Smooth muscle cell (in vitro differentiated cells): ENCODE results near the gene GTF2IRD1. TPM values are rescaled to one million over a fixed set of nuclear protein-coding genes. Genes with fewer than 3 reads are reported as not detected.

Source experiments
- DNase-seq: peaks from one replicate; lab custom pipeline; 2025; ENCODE audit not compliant: unreplicated experiment; lab: John Stamatoyannopoulos, UW
- H2AFZ ChIP-seq: fragments of 200-600 bp; sonication (generic); 2 replicates; pipeline ENCODE4 v1.6.0; 2016; ENCODE audit warnings: antibody characterized with exemption, low read depth, mild to moderate bottlenecking
- H3F3A ChIP-seq: fragments of 200-600 bp; sonication (generic); 2 replicates; pipeline ENCODE4 v1.6.0; 2017; ENCODE audit warnings: antibody characterized with exemption, low read depth
- H3K27ac ChIP-seq: fragments of 200-600 bp; sonication (generic); 2 replicates; pipeline ENCODE4 v1.5.1; 2016; ENCODE audit warnings: low read depth, mild to moderate bottlenecking
- H3K27me3 ChIP-seq: fragments of 200-600 bp; sonication (generic); 2 replicates; pipeline ENCODE4 v1.6.1; 2016; ENCODE audit warnings: low read depth, mild to moderate bottlenecking
- H3K36me3 ChIP-seq: fragments of 200-600 bp; sonication (generic); 2 replicates; pipeline ENCODE4 v1.5.1; 2016; ENCODE audit warnings: low read depth
- H3K4me1 ChIP-seq: fragments of 200-600 bp; sonication (generic); 2 replicates; pipeline ENCODE4 v1.5.1; 2016; ENCODE audit warnings: low read depth
- H3K4me2 ChIP-seq: fragments of 200-600 bp; sonication (generic); 2 replicates; pipeline ENCODE4 v1.6.0; 2016; ENCODE audit warnings: mild to moderate bottlenecking
- H3K4me3 ChIP-seq: fragments of 200-600 bp; sonication (generic); 2 replicates; pipeline ENCODE4 v1.5.1; 2016; ENCODE audit warnings: mild to moderate bottlenecking
- H3K79me2 ChIP-seq: fragments of 200-600 bp; sonication (generic); 2 replicates; pipeline ENCODE4 v1.6.0; 2016; ENCODE audit warnings: low read depth, mild to moderate bottlenecking
- H3K9ac ChIP-seq: fragments of 200-600 bp; sonication (generic); 2 replicates; pipeline ENCODE4 v1.6.0; 2016; ENCODE audit warnings: low read depth
- H3K9me3 ChIP-seq: fragments of 200-600 bp; sonication (generic); replicated peaks from 2 replicates; pipeline ENCODE4 v1.5.1; 2016; ENCODE audit warnings: low read depth
- H4K20me1 ChIP-seq: fragments of 200-600 bp; sonication (generic); 2 replicates; pipeline ENCODE4 v1.6.0; 2016; ENCODE audit warnings: low read depth
- WGBS: methylation state at CpG from one replicate; pipeline ENCODE4 v1.1.7; 2016; ENCODE audit warnings: low lambda C conversion rate; 5-methylcytosine and 5-hydroxymethylcytosine counted together
- polyA plus RNA-seq: library from polyadenylated mRNA; unstranded; fragments of >200 nt; fragmentation: Nextera tagmentation; extraction: Ambion mirVana; gene quantifications from 2 replicates; pipeline ENCODE4 v1.2.1, GENCODE V29; 2016
- total RNA-seq: library from RNA; depleted of rRNA; stranded (reverse); fragments of >200 nt; gene quantifications from 2 replicates; pipeline ENCODE4 v1.2.3, GENCODE V29; 2014
- TF ChIP-seq, protein P1 (sequence below): fragments of 200-600 bp; sonication (generic); IDR thresholded peaks from 2 replicates; pipeline ENCODE4 v1.5.1; 2017; ENCODE audit warnings: borderline replicate concordance, mild to moderate bottlenecking, antibody characterized with exemption; ENCODE audit not compliant: insufficient read depth, poor library complexity, severe bottlenecking

Gene GTF2IRD1
- total and polyA plus RNA-seq, 2 experiments from 2014 or later = 20.0 to 41.5 TPM

DNA sequence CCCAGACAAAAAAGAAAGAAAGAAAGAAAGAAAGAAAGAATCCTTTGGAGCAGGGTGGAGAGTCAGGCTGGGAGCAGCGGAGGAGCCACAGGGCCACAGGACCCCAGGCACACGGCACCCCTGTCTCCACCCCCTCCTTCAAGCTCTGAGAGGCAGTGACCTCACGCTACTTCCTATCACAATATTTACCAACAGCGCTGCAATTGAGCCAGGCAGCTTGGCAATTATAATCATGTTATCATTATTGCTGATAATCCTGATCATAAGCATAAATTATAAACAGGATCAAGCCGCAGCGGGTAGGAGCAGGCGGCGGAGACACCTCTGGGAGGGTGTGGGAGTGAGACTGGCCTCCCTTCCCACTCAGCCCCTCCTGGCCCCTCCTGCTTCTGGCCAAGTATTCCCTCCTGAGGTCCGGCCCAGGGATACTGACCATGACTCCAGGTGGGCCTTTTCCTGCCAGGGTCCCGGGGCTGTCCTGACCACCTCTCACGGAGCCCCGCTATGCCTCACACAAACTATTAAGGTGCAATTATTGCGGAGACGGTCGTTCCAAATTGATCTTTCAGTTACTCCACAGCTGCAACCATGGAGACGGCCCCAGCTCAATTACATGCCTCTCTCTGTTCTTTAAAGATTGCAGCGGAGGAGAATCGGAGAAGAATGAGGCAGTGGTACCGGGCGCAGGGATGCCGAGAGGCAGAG is 10.0 kb upstream of the GTF2IRD1 start:
- WGBS = 84% methylated on average over 21 of the region's 21 CpGs
- no peak overlapping the region for H3K4me3 ChIP-seq
- H2AFZ ChIP-seq = no peak overlapping the region

DNA sequence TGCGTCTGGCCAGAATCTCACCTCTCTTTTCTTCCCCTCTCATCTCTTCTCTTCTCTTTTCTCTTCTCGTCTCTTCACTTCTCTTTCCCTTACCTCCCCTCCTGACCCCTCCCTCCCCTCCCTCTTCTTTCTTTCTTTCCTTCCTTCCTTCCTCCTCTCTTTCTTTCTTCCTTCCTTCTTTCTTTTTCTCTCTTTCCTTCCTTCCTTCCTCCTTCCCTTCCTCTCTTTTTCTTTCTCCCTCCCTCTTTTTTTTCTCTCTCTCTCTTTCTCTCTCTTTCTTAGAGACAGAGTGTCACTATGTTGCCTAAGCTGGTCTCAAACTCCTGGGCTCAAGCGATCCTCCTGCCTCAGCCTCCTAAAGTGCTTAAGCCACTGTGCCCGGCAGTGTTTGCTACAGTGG is 4.6 kb upstream of the GTF2IRD1 start:
- Histone ChIP-seq H3K4me2 (no peak overlapping the region), H2AFZ (no peak overlapping the region), H3K79me2 (peaks cover 7% of the 10 kb centered on the region), H3K4me3 (no peak overlapping the region), H3F3A (peaks cover 12% of the 10 kb centered on the region), H3K9me3 (no peaks in the 10 kb centered on the region), H3K4me1 (no peaks in the 10 kb centered on the region), H3K36me3 (no peaks in the 10 kb centered on the region), H3K9ac (no peak overlapping the region), H3K27ac (no peak overlapping the region), H3K27me3 (no peaks in the 10 kb centered on the region), H4K20me1 (no peaks in the 10 kb centered on the region)
- whole genome bisulfite sequencing = 85% methylated on average over 4 of the region's 4 CpGs
- no peak for DNase-seq
- TF ChIP-seq, protein P1, sequence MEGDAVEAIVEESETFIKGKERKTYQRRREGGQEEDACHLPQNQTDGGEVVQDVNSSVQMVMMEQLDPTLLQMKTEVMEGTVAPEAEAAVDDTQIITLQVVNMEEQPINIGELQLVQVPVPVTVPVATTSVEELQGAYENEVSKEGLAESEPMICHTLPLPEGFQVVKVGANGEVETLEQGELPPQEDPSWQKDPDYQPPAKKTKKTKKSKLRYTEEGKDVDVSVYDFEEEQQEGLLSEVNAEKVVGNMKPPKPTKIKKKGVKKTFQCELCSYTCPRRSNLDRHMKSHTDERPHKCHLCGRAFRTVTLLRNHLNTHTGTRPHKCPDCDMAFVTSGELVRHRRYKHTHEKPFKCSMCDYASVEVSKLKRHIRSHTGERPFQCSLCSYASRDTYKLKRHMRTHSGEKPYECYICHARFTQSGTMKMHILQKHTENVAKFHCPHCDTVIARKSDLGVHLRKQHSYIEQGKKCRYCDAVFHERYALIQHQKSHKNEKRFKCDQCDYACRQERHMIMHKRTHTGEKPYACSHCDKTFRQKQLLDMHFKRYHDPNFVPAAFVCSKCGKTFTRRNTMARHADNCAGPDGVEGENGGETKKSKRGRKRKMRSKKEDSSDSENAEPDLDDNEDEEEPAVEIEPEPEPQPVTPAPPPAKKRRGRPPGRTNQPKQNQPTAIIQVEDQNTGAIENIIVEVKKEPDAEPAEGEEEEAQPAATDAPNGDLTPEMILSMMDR = no peak

More for the DNA sequence above, 10.0 kb upstream of the GTF2IRD1 start:
- Histone ChIP-seq H3K27me3 (no peaks in the 10 kb centered on the region), H3K9ac (no peak overlapping the region), H3K9me3 (no peaks in the 10 kb centered on the region), H3K27ac (no peak overlapping the region), H4K20me1 (no peaks in the 10 kb centered on the region), H3F3A (no peaks in the 10 kb centered on the region), H3K36me3 (no peaks in the 10 kb centered on the region), H3K4me2 (no peak overlapping the region), H3K4me1 (no peaks in the 10 kb centered on the region), H3K79me2 (no peaks in the 10 kb centered on the region)
- TF ChIP-seq, protein P1 = no peak
- no peak for DNase-seq

DNA sequence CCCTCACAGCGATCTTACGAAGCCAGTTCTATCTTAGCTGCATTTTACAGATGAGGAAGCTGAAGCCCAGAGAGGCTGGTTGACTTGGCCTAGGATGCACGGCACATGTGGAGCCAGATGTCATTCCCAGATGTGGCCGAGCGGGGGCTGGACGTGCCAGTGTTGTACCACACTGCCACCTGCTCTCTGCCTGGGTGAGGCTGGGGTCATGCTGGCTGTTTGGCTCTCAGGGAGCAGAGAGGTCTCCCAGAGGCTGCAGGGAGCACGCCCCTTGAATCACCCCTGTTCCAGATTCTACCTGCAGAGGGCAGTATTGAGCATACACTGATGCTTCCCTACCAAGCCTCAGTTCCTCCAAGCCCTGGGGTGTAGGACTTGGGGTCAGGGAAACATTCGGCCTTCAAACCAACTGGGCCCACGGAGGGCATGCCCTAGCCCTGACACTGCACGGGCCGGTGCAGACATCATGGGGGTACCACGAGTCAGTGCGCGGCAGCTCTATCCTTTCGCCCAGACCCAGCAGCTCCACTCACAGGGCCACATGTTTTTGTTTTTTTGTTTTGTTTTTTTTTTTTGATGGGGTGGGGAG is 3.8 kb upstream of the GTF2IRD1 start:
- TF ChIP-seq, protein P1 = peak; percentile 76
- H3K9me3 ChIP-seq = no peaks in the 10 kb centered on the region
- H3K9ac ChIP-seq = no peak overlapping the region
- no peaks in the 10 kb centered on the region for H3K27me3 ChIP-seq
- peak; percentile 11 for DNase-seq
- H3K4me2 ChIP-seq = no peak overlapping the region
- H3K36me3 ChIP-seq = no peaks in the 10 kb centered on the region
- H3K4me3 ChIP-seq = no peak overlapping the region
- peaks cover 15% of the 10 kb centered on the region for H3K79me2 ChIP-seq
- peaks cover 5% of the 10 kb centered on the region for H4K20me1 ChIP-seq
- no peak overlapping the region for H3K27ac ChIP-seq
- no peak overlapping the region for H2AFZ ChIP-seq
- peaks cover 3% of the 10 kb centered on the region for H3K4me1 ChIP-seq
- H3F3A ChIP-seq = peaks cover 12% of the 10 kb centered on the region
- 65% methylated on average over 15 of the region's 15 CpGs for WGBS
